Posterior cingulate gyrus (tissue), 11 donors: ENCODE results near the gene MIB2.
"Not testable (repeated sequence)": the region's sequence is repeated elsewhere in the genome, so short reads cannot be mapped to it uniquely, and the experiment has no call there.

Experiments used
- DNase-seq, 10 donors: peaks; one replicate each; pipeline versions ENCODE4 v3.0.0 to v3.0.0-alpha.2; 2020 to 2021; ENCODE audit warnings: mixed read lengths in 3 of 10
- intact Hi-C: fragments of 100-400 bp; cut with DNase I; formaldehyde crosslinking; loops from one replicate; pipeline ENCODE4 v1.15.1; 2023

The MIB2 gene

DNA sequence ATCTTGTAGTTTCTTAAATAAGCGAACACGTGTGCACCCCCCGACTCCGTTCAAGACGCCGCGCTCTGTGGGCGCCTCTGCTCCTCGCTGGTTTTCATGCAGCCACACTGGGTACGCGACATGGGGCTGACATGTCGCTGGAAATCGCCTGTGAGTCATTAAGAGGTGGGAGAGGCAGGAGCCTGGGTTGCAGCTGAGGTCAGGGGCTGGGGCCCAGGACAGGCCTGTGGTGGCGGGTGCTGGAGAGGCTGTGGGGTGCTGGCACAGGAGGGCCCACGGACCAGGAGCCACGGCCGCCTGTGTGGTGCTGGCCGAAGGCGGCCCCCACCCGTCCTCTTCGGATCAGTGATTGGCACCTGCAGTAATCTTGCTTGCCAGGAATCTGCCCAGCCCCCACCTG, 59.5 kb downstream of the MIB2 start:
- intact Hi-C loops: not testable (repeated sequence)
- peak in 2 of 10 donors; percentile 19 to 66 for DNase-seq

GRCh38 chr1:1675218-1675617, 59.9 kb downstream of the MIB2 start:
- DNase-seq, intact Hi-C loops: not testable (repeated sequence)

DNA sequence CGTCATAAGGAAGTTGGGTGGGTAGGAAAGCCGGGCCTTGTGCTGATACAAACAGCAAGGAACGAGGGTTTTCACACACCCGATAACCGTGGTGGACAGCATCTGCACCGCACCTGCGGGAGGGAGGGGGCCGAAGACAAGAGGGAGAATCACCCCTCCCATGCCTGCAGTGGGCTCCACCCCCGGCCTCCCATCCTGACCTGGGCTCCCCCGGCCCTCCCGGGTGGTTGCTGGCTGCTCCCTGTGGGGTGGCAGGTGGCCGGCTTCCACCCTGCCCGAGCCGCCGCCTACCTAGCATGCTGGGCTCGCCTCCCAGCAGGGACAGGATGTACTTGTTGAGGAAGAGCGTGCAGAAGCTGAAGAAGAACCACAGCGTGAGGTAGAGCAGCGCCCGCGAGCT, 60.8 kb downstream of the MIB2 start:
- intact Hi-C loops: not testable (repeated sequence)
- peak in 2 of 10 donors; percentile 17 to 79 for DNase-seq

GRCh38 chr1:1677718-1678580, 62.6 kb downstream of the MIB2 start:
- intact Hi-C loops: no loop called here
- peak in 3 of 10 donors; percentile 3 to 73 (median 57) for DNase-seq

DNA sequence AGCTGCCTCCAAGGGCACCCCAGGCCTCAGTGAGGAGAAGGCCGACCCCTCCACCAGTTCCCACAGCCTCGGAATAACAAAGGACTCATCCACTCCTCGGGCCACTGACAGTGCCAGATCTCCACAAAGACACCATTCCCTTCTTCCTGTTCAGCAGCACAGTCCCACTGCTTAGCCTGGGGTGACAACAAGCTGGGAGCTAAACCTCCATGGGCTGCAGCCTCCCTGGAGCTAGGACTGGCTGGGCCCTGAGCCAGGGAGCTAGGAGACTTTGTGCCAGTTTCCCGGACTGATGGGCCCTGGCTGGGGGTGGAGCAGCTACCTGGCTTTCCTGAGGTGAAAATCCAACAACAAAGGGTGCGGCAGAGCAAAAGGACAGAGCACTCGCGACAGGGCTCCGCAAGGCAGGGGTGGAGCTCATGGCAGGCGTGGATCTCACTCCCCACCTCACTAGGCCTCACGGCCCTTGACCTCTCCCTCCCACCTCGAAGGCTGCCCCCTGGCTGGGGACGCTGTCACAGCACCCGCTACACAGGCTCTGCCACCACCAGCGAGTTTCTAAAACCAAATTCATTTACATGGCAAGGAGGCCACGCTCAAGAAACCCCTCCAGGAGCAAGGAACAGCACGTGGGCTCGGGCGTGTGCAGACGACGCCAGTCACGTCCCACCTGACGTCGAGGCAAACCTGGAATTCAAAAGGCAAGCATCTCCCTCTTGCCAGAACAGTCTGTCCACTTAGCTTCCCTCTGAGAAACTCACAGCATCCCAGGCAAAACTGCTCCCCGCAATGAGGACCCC, 63.5 kb downstream of the MIB2 start:
- peak in 3 of 10 donors; percentile 52 to 63 (median 59) for DNase-seq
- intact Hi-C loops: no loop called here
